Fibroblast of pulmonary artery (primary cell): ENCODE data around the gene CTSD.
"Not testable (repeated sequence)": the region's sequence is repeated elsewhere in the genome, so short reads cannot be mapped to it uniquely, and the experiment has no call there.

Experiments used
- DNase-seq: peaks from one replicate; pipeline ENCODE4 v3.0.0-alpha.2; 2010; ENCODE audit warnings: low read depth
- H3K4me3 ChIP-seq: replicated peaks from 2 replicates; pipeline ENCODE4 v1.5.1; 2011; ENCODE audit warnings: low read depth, mild to moderate bottlenecking, control low read depth, low read length, moderate library complexity
- TF ChIP-seq, protein P1 (sequence below): IDR thresholded peaks from 2 replicates; pipeline ENCODE4 v1.5.1; 2011; ENCODE audit warnings: mild to moderate bottlenecking, control low read depth, low read length, inconsistent platforms; ENCODE audit errors: missing control alignments

Gene CTSD

DNA sequence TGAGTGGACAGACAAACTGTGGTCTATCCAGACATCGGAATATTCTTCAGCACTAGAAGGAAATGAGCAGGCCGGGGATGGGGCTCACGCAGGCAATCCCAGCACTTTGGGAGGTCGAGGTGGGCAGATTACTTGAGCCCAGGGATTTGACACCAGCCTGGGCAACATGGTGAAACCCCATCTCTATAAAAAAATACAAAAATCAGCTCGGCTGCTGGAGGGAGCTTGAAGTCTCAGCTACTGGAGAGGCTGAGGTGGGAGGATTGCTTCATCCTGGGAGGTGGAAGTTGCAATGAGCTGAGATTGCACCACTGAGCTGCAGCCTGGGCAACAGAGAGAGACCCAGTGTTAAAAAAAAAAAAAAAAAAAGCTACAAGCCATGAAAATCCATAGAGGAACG, 8.0 kb upstream of the CTSD start:
- DNase-seq = peak; percentile 88
- TF ChIP-seq, protein P1, sequence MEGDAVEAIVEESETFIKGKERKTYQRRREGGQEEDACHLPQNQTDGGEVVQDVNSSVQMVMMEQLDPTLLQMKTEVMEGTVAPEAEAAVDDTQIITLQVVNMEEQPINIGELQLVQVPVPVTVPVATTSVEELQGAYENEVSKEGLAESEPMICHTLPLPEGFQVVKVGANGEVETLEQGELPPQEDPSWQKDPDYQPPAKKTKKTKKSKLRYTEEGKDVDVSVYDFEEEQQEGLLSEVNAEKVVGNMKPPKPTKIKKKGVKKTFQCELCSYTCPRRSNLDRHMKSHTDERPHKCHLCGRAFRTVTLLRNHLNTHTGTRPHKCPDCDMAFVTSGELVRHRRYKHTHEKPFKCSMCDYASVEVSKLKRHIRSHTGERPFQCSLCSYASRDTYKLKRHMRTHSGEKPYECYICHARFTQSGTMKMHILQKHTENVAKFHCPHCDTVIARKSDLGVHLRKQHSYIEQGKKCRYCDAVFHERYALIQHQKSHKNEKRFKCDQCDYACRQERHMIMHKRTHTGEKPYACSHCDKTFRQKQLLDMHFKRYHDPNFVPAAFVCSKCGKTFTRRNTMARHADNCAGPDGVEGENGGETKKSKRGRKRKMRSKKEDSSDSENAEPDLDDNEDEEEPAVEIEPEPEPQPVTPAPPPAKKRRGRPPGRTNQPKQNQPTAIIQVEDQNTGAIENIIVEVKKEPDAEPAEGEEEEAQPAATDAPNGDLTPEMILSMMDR = no peak
- no peak overlapping the region for H3K4me3 ChIP-seq

DNA sequence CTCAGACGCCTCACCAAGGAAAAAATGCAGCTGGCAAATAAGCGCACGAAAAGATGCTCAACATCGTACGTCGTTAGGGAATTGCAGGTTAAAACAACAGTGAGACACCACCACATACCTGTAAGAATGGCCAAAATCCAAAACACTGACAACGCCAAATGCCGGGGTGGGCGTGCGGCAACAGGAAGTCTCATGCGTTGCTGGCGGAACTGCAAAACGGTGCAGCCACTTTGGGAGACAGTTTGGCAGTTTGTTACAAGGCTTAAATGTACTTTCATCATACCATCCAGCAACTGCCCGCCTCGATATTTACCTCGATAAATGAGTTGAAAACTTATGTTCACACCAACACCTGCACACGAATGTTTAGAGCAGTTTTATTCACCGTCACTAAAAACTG, 7.5 kb upstream of the CTSD start:
- TF ChIP-seq, protein P1 = no peak
- no peak for DNase-seq
- no peak overlapping the region for H3K4me3 ChIP-seq

DNA sequence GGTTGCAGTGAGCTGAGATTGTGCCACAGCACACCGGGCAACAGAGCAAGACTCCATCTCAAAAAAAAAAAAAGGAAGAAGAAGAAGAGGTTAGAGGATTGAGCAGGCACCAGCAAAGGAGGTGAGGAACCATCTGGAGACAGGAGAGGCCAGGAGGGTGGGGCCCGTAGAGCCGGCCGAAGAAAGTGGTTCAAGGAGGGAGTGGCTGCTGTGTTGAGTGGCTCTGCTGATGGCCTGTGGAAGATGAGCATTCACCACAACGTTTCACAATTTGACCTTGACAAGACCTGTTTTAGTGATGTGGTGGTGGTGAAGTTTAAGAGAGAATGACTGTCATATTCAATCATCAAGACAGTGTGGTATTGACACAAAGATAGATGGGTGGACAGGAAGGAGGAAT, 6.8 kb upstream of the CTSD start:
- H3K4me3 ChIP-seq = no peak overlapping the region
- TF ChIP-seq, protein P1 = no peak
- DNase-seq = no peak

DNA sequence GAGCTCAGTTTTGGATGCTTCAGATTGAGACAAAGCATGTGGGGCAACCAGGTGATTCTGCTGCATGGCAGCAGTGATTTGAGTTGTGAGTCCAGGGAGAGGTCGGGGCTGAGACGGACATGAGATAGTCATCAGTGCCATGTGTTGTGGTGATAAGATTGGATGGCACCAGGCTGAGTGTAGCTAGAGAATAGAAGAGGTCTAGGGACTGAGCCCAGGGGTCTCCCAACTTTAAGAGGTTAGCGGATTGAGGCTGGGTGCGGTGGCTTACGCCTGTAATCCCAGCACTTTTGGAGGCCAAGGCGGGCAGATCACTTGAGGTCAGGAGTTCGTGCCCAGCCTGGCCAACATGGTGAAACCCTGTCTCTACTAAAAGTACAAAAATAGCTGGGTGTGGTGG, 6.3 kb upstream of the CTSD start:
- TF ChIP-seq, protein P1 = no peak

DNA sequence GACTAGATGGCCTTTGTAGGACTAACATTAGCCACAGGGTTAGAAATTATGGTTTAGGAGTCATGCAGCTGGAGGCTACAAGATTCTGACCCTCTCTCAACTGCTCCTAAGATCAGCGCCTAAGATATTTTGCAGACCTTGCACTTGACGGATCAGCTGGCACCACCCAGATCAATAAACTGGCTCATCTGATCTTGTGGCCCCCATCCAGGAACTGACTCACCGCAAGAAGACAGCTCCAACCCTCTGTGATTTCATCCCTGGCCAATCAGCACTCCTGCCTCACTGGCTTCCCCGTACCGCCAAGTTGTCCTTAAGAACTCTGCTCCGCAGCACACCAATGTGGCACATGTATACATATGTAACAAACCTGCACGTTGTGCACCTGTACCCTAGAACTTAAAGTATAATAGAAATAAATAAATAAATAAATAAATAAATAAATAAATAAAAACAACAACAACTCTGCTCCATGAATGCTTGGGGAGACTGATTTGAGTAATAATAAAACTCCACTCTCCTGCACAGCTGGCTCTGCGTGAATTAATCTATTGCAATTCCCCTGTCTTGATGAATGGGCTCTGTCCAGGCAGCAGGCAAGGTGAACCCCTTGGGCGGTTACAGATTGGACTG, 5.7 kb upstream of the CTSD start:
- DNase-seq, H3K4me3 ChIP-seq: not testable (repeated sequence)

More for the DNA sequence above, 6.3 kb upstream of the CTSD start:
- DNase-seq = no peak
- H3K4me3 ChIP-seq = no peak overlapping the region

DNA sequence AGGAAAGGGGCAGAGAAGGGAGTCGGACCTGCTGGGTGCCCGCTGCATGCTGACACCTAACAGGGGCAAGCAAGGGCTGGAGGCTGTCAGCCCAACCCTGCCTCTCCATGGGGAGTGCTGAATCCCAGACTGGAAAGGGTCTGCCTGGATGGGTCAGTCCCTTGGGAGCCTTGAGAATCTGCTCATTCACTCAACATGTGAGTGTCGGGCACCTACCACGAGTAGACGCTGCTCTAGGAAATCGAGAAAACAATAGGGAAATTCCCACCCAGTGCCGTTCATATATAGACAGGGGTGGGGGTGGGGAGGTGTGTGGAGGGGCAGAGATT, 4.4 kb upstream of the CTSD start:
- TF ChIP-seq, protein P1 = no peak
- no peak for DNase-seq
- H3K4me3 ChIP-seq = no peak overlapping the region

DNA sequence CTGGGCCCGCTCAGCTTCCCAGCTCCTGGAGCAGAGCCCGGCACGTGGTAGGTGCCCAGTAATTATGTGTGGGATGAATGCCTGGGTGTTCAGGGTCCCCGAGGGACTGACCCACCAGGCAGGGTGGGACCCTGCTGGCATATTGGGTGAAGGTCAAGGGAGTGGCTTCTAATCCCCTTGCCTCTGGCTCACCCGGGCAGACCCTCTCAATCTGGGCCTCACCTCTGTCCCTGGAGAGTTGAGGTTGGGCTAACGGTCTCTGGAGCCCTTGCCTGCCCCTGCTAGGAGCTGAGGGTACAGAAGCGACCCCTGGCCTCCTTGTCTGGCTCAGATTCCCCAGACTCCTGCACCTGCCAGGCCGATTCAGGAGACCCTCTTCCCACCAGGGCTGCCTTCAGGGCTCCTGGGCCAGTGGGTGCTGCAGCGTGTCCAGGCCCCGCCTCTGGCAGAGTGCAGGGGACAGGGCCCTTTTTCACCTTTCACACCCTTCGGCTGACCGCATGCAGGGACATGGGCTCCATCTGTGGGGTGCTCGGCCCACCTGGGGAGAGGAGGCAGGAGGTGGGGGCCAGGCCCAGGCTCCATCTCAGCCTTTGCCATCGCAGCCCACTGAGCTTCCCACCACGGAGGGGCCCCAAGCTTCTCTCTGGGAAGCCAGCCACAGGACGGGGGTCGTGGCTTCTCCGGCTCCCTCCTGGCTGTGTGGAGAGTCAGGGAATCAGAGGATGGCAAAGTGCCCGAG, 3.8 kb upstream of the CTSD start:
- DNase-seq = no peak
- TF ChIP-seq, protein P1 = no peak
- H3K4me3 ChIP-seq = no peak overlapping the region
